ENCODE measurements around the gene RAD21L1. TPM values are rescaled to one million over a fixed set of nuclear protein-coding genes. Genes with fewer than 3 reads are reported as not detected.

RAD21L1 gene
- total RNA-seq, 1 experiment from 2014 or later, result not detected

DNA sequence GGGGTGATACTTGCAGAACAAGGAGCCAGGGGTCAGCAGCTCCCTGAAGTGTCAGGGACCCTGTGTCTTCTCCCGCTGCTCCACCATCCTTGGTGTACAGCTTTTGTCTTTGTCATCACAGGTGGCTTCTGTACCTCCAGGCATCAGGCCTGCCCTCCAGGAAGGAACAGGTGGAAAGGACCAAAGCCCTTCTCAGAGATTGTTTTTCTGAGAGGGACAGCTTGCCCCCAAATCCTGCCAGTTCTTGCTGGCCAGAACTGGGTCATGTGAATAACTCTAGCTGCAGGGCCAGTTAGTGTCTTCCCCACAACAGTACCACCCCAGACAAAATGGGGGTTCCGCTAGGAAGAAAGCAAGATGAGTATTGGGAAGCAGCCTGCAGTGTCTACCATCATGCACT, 71.6 kb downstream of the RAD21L1 start:
- no peak for DNase-seq
- Histone ChIP-seq H3K4me3 (ENCODE audit: insufficient read depth, low read depth, low read length) (no peak overlapping the region), H3K36me3 (replicated peaks; ENCODE audit: control insufficient read depth, insufficient read depth, low read length) (no peaks in the 10 kb centered on the region)

DNA sequence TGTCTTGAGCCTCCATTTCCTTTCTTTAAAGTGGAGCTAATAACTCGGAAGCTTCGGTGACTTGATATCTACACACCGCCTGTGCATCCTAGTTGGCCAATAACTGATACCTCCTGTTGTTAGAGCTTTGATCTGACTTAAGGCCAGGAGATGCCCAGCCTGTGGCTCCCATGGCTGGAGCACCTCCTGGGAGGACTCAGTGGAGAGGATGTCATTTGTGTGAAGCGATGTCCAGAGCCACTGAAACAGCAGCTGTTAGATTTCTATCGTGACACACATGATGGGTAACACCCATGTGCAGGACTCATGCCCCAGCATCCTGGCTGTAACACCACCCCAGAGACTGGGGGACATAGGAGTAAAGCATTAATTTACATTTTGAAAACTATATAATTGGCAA, 72.3 kb downstream of the RAD21L1 start:
- no peak for DNase-seq
- Histone ChIP-seq H3K36me3 (replicated peaks; ENCODE audit: control insufficient read depth, insufficient read depth, low read length) (no peaks in the 10 kb centered on the region), H3K27me3 (ENCODE audit: control insufficient read depth, insufficient read depth, low read length) (no peaks in the 10 kb centered on the region), H3K4me3 (ENCODE audit: insufficient read depth, low read depth, low read length) (no peak overlapping the region)

More for the DNA sequence above, 71.6 kb downstream of the RAD21L1 start:
- H3K27me3 ChIP-seq (ENCODE audit: control insufficient read depth, insufficient read depth, low read length), result no peaks in the 10 kb centered on the region

DNA sequence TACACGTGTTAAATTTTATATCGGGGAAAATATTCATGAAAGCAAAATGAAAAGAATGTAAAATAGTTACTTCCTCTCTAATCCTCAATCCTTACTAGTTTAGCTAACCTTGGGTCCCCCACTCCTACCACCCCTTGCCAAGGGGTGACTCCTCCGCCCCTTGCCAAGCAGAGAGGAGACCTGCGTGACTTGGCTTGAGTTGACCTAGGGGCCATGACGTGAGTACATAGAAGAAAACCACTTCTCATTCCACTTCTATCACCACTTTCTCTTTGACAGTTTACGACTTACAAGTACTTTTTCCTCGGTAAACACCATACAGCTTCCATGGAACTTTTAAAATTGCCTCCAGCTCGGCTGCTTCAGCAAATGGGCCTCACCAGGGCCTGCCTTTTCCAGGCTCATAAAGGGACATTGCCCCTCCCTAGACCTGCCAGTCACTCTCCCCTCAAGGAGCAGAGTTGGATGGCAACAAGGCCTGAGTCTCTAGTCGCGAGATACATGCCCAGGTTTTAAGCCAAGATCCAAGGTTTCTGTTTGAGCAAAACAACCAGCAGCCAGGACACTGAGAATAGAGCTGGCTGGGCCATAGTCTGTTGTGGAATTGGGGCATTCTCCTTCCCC, 73.2 kb downstream of the RAD21L1 start:
- Histone ChIP-seq H3K36me3 (replicated peaks; ENCODE audit: control insufficient read depth, insufficient read depth, low read length) (no peaks in the 10 kb centered on the region), H3K27me3 (ENCODE audit: control insufficient read depth, insufficient read depth, low read length) (no peaks in the 10 kb centered on the region), H3K4me3 (ENCODE audit: insufficient read depth, low read depth, low read length) (no peak overlapping the region)
- DNase-seq, result no peak

GRCh38 chr20:1299522-1299921, 73.7 kb downstream of the RAD21L1 start:
- H3K4me3 ChIP-seq (ENCODE audit: insufficient read depth, low read depth, low read length), result no peak overlapping the region
- H3K36me3 ChIP-seq (replicated peaks; ENCODE audit: control insufficient read depth, insufficient read depth, low read length), result no peaks in the 10 kb centered on the region
- no peaks in the 10 kb centered on the region for H3K27me3 ChIP-seq (ENCODE audit: control insufficient read depth, insufficient read depth, low read length)
- peak; percentile 83 for DNase-seq

GRCh38 chr20:1300083-1300840, 74.4 kb downstream of the RAD21L1 start:
- peak; percentile 25 for DNase-seq
- Histone ChIP-seq H3K4me3 (ENCODE audit: insufficient read depth, low read depth, low read length) (no peak overlapping the region), H3K27me3 (ENCODE audit: control insufficient read depth, insufficient read depth, low read length) (no peaks in the 10 kb centered on the region), H3K36me3 (replicated peaks; ENCODE audit: control insufficient read depth, insufficient read depth, low read length) (no peaks in the 10 kb centered on the region)

DNA sequence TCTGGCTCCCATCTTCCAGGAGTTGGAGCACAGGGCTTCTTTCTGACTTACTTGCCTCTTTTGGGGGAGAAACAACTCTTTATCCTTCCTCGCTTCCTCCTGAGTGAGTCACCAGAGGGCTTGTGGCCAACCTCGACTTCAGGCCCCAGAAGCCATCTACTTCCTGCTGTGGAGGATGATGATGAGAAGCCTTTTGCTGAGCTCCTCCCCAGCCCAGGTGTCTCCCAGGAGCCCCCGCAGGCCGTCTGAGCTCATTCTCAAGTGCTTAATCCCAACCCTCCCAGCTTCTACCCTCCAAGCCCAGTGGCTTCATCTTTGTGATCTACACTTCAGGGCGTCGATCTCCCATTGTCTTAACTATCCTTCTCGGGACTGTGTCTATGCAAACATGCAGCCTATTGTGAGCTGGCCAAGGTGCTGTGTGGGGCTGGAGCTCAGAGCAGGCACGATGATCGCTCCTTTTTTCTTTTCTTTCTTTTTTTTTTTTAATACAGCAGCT, 75.2 kb downstream of the RAD21L1 start:
- peak; percentile 77 for DNase-seq
- H3K36me3 ChIP-seq (replicated peaks; ENCODE audit: control insufficient read depth, insufficient read depth, low read length), result no peaks in the 10 kb centered on the region
- no peaks in the 10 kb centered on the region for H3K27me3 ChIP-seq (ENCODE audit: control insufficient read depth, insufficient read depth, low read length)
- no peak overlapping the region for H3K4me3 ChIP-seq (ENCODE audit: insufficient read depth, low read depth, low read length)

GRCh38 chr20:1302685-1303541, 77.1 kb downstream of the RAD21L1 start:
- DNase-seq, result no peak
- no peak overlapping the region for H3K4me3 ChIP-seq (ENCODE audit: insufficient read depth, low read depth, low read length)
- H3K36me3 ChIP-seq (replicated peaks; ENCODE audit: control insufficient read depth, insufficient read depth, low read length), result no peaks in the 10 kb centered on the region
- H3K27me3 ChIP-seq (ENCODE audit: control insufficient read depth, insufficient read depth, low read length), result no peaks in the 10 kb centered on the region

DNA sequence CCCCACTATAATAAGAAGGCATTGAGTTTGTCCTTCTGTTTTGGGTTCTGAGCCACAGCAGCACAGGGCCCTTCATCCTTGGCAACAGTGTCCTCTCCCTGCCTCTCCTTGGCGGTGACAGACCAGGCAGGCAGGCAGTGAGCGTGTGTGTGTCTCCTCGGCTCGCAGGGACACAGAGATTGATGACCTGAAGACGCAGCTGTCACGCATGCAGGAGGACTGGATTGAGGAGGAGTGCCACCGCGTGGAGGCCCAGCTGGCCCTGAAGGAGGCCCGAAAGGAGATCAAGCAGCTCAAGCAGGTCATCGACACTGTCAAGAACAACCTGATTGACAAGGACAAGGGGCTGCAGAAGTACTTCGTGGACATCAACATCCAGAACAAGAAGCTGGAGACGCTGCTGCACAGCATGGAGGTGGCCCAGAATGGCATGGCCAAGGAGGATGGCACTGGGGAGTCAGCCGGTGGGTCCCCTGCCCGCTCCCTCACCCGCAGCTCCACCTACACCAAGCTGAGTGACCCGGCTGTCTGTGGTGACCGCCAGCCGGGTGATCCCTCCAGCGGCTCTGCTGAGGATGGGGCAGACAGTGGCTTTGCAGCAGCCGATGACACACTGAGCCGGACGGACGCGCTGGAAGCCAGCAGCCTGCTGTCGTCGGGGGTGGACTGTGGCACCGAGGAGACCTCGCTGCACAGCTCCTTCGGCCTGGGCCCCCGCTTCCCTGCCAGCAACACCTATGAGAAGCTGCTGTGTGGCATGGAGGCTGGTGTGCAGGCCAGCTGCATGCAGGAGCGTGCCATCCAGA, 79.1 kb downstream of the RAD21L1 start:
- Histone ChIP-seq H3K4me3 (ENCODE audit: insufficient read depth, low read depth, low read length) (no peak overlapping the region), H3K36me3 (replicated peaks; ENCODE audit: control insufficient read depth, insufficient read depth, low read length) (no peaks in the 10 kb centered on the region), H3K27me3 (ENCODE audit: control insufficient read depth, insufficient read depth, low read length) (no peaks in the 10 kb centered on the region)
- no peak for DNase-seq

Other genes starting within 250 kb of the RAD21L1 start
- 0.35 and 1.4 TPM in 2 replicates for gene RSPO4, start 223.7 kb upstream of the RAD21L1 start, total RNA-seq (2014; rRNA removed; shearing (Covaris generic))
- gene PSMF1, start 107.4 kb upstream of the RAD21L1 start, total RNA-seq (2014; rRNA removed; shearing (Covaris generic)), result 33.7 and 36.8 TPM in 2 replicates
- gene TMEM74B, start 41.1 kb upstream of the RAD21L1 start, total RNA-seq (2014; rRNA removed; shearing (Covaris generic)), result 4.1 and 5.9 TPM in 2 replicates
- 0.26 TPM in 1 of 2 replicates, not detected in the other for gene C20orf202, start 22.6 kb upstream of the RAD21L1 start, total RNA-seq (2014; rRNA removed; shearing (Covaris generic))
- gene SNPH, start 40.2 kb downstream of the RAD21L1 start, total RNA-seq (2014; rRNA removed; shearing (Covaris generic)), result 2.6 and 4.0 TPM in 2 replicates
- gene SDCBP2, start 103.1 kb downstream of the RAD21L1 start, total RNA-seq (2014; rRNA removed; shearing (Covaris generic)), result 1.1 and 1.9 TPM in 2 replicates
- 132 and 136 TPM in 2 replicates for gene FKBP1A, start 167.0 kb downstream of the RAD21L1 start, total RNA-seq (2014; rRNA removed; shearing (Covaris generic))
- 18.9 and 24.2 TPM in 2 replicates for gene NSFL1C, start 240.8 kb downstream of the RAD21L1 start, total RNA-seq (2014; rRNA removed; shearing (Covaris generic))

Data from H7 (cell line).